OCI-LY3 (cell line): ENCODE measurements around the gene SLC12A6.

Experiments used
- EZH2phosphoT487 ChIP-seq: fragments of 200-600 bp; shearing (Covaris generic); IDR thresholded peaks from 2 replicates; pipeline ENCODE4 v1.6.1; 2018; ENCODE audit warnings: antibody characterized with exemption, mixed run types, low read depth
- TF ChIP-seq, protein P1 (sequence below): fragments of 200-600, 300-600 bp; sonication (generic); IDR thresholded peaks from 2 replicates; pipeline ENCODE4 v1.5.1; 2014; ENCODE audit warnings: antibody characterized with exemption, low read length, low read depth

DNA sequence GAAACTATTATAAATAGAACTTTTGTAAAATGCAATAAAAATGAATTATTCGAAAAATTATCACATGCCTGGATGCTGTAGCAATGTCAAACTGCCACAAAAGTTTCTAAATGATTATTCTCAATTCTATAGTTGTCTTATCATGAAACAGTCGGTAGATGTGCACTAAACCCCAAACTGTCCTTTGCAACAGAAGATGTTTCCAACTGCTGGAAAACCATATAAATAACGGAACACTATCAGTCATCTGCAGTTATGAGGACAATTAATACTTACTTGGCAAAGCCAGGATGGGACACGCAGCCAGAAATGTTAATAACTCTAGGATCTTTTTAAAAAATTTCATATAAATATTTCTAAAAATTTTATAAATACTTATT is 95.3 kb downstream of the SLC12A6 start:
- TF ChIP-seq, protein P1, sequence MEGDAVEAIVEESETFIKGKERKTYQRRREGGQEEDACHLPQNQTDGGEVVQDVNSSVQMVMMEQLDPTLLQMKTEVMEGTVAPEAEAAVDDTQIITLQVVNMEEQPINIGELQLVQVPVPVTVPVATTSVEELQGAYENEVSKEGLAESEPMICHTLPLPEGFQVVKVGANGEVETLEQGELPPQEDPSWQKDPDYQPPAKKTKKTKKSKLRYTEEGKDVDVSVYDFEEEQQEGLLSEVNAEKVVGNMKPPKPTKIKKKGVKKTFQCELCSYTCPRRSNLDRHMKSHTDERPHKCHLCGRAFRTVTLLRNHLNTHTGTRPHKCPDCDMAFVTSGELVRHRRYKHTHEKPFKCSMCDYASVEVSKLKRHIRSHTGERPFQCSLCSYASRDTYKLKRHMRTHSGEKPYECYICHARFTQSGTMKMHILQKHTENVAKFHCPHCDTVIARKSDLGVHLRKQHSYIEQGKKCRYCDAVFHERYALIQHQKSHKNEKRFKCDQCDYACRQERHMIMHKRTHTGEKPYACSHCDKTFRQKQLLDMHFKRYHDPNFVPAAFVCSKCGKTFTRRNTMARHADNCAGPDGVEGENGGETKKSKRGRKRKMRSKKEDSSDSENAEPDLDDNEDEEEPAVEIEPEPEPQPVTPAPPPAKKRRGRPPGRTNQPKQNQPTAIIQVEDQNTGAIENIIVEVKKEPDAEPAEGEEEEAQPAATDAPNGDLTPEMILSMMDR: no peak
- TF ChIP-seq EZH2phosphoT487: no peak
